ENCODE data around the gene PLA2G15. TPM values are rescaled to one million over a fixed set of nuclear protein-coding genes. Genes with fewer than 3 reads are reported as not detected.

PLA2G15 gene
- total and polyA plus RNA-seq, 2 of the 13 experiments (the other 11 are each of a cell fraction or from before 2014, with no cell fraction given) = 14.4 to 23.7 TPM

DNA sequence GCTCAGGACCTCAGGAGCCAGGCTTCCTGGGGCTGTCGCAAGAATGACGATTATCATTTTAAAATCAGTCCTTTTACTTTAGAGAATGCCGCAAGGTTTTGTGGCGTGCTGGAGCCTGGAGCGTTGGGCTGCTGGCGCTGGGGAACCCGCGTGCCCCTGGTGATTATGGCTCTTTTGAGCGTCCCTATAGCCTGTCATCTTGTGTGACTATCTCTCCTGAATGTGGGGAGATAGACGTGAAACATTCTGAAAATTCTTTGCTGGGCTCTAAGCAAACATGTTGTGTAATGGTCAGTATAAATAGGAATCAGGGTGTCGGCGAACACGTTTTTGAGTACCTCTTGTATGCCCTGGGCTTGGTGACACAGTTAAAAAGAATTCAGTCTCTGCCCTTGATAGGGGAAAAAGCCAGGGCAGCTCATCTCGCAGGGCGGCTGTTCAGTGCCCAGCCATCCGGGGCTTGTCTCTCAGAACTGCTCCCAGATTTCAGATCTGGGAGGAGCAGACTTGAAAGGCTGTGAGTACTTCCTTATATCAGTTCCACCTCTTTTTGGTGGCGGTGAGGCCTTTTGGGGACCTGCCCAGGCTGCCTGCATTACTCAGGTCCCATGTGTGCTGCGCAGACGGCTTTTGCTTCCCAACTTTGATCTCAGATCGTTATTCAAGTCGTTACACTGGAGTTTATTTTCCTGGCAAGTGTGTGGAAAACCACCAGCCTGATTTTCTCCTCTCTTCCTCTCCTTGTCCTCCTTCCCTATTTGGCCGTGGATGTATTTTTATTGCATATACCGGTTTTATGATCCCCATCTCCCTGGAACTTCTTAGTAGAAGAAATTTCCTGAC is 20.1 kb downstream of the PLA2G15 start (continued):
- TF ChIP-seq, protein P1, sequence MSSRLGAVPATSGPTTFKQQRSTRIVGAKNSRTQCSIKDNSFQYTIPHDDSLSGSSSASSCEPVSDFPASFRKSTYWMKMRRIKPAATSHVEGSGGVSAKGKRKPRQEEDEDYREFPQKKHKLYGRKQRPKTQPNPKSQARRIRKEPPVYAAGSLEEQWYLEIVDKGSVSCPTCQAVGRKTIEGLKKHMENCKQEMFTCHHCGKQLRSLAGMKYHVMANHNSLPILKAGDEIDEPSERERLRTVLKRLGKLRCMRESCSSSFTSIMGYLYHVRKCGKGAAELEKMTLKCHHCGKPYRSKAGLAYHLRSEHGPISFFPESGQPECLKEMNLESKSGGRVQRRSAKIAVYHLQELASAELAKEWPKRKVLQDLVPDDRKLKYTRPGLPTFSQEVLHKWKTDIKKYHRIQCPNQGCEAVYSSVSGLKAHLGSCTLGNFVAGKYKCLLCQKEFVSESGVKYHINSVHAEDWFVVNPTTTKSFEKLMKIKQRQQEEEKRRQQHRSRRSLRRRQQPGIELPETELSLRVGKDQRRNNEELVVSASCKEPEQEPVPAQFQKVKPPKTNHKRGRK (CRISPR knock-in tag; IDR thresholded peaks at IDR 0.05) = no peak
- no peak for TF ChIP-seq SSRP1 (CRISPR knock-in tag; IDR thresholded peaks at IDR 0.05)
- TF ChIP-seq MTA1 (CRISPR knock-in tag; IDR thresholded peaks at IDR 0.05; ENCODE audit: borderline replicate concordance) = no peak; the same call in 1 of the 2 replicates
- peak; percentile 73 for TF ChIP-seq ZBTB7B (CRISPR knock-in tag; IDR thresholded peaks at IDR 0.05)
- peak; percentile 16; the same call in 1 of the 2 replicates for TF ChIP-seq MYC (CRISPR knock-in tag; IDR thresholded peaks at IDR 0.05; ENCODE audit: borderline replicate concordance)
- no peak for TF ChIP-seq PCBP2 (optimal IDR thresholded peaks at IDR 0.05; ENCODE audit: low read depth, low read length, poor library complexity, severe bottlenecking)
- TF ChIP-seq BCLAF1 (IDR thresholded peaks at IDR 0.05) = no peak
- TF ChIP-seq ZMYM2 (CRISPR knock-in tag; IDR thresholded peaks at IDR 0.05) = no peak
- no peak for TF ChIP-seq SRSF4 (IDR thresholded peaks at IDR 0.05; ENCODE audit: low read depth, low read length, poor library complexity, severe bottlenecking)
- TF ChIP-seq TSC22D2 (CRISPR knock-in tag; IDR thresholded peaks at IDR 0.05; ENCODE audit: borderline replicate concordance) = no peak
- TF ChIP-seq HMG20B (CRISPR knock-in tag; conservative IDR thresholded peaks at IDR 0.05) = peak; percentile 98
- no peak; the same call in 1 of the 2 replicates for TF ChIP-seq ZNF333 (CRISPR knock-in tag; IDR thresholded peaks at IDR 0.05; ENCODE audit: borderline replicate concordance)
- TF ChIP-seq ZNF780A (CRISPR knock-in tag; IDR thresholded peaks at IDR 0.05) = peak; percentile 77; the same call in 1 of the 2 replicates
- TF ChIP-seq HES4 (CRISPR knock-in tag; IDR thresholded peaks at IDR 0.05; ENCODE audit: borderline replicate concordance) = no peak
- 0 out of 2 replicates have a peak, but pooled peaks have one; percentile 14 for TF ChIP-seq ZNF383 (CRISPR knock-in tag; IDR thresholded peaks at IDR 0.05; ENCODE audit: borderline replicate concordance)
- 0 out of 2 replicates have a peak, but pooled peaks have one; percentile 9 for TF ChIP-seq ZNF484 (CRISPR knock-in tag; IDR thresholded peaks at IDR 0.05; ENCODE audit: borderline replicate concordance, low read depth)
- TF ChIP-seq ETS1 (CRISPR knock-in tag; IDR thresholded peaks at IDR 0.05) = no peak; the same call in 1 of the 2 replicates
- TF ChIP-seq ZNF34 (CRISPR knock-in tag; IDR thresholded peaks at IDR 0.05; ENCODE audit: borderline replicate concordance) = 0 out of 2 replicates have a peak, but pooled peaks have one; percentile 7
- TF ChIP-seq YEATS4 (CRISPR knock-in tag; IDR thresholded peaks at IDR 0.05; ENCODE audit: borderline replicate concordance) = no peak
- no peak for TF ChIP-seq E2F2 (CRISPR knock-in tag; IDR thresholded peaks at IDR 0.05; ENCODE audit: borderline replicate concordance)
- 0 out of 2 replicates have a peak, but pooled peaks have one; percentile 29 for TF ChIP-seq SRF (IDR thresholded peaks at IDR 0.05; ENCODE audit: low read depth, low read length)
- TF ChIP-seq TP53 (CRISPR knock-in tag; conservative IDR thresholded peaks at IDR 0.05) = no peak

Data from HepG2 (cell line).